ENCODE measurements around the gene ALDH7A1. TPM values are rescaled to one million over a fixed set of nuclear protein-coding genes. Genes with fewer than 3 reads are reported as not detected.

Gene ALDH7A1
- total and polyA plus RNA-seq, 12 donors: 19.5 to 65.7 (median 48.4) TPM

- Histone ChIP-seq H3K27ac (no peak overlapping the region), H3K4me1 (no peaks in the 10 kb centered on the region), H3K27me3 (no peaks in the 10 kb centered on the region), H3K9me3 (no peaks in the 10 kb centered on the region), H3K36me3 (peaks cover 0 to 100% (median 41%) of the 10 kb centered on the region in 9 donors), H3K4me3 (no peak overlapping the region)
- 98% methylated on average over 2 of the region's 2 CpGs for WGBS, 2 donors
- intact Hi-C loops (cut with DNase I): no loop called here
- ATAC-seq (no peak), DNase-seq (no peak)
- no peak for TF ChIP-seq CTCF (IDR thresholded peaks at IDR 0.05)
These were observed 42.4 kb downstream of the ALDH7A1 start for GRCh38 chr5:126552614-126553013.

- no peaks in the 10 kb centered on the region for H3K9me3 ChIP-seq
- DNase-seq (no peak), ATAC-seq (no peak)
- H3K36me3 ChIP-seq: peaks cover 0 to 54% (median 10%) of the 10 kb centered on the region in 9 donors
- 80 to 81% methylated on average over 12 of the region's 12 CpGs for WGBS, 2 donors
- no peak overlapping the region for H3K4me3 ChIP-seq
- H3K27me3 ChIP-seq: no peaks in the 10 kb centered on the region
- peaks cover 0 to 1% (median 0%) of the 10 kb centered on the region in 9 donors for H3K4me1 ChIP-seq
- TF ChIP-seq CTCF (IDR thresholded peaks at IDR 0.05): peak in 8 of 9 donors; percentile 9 to 50 (median 30)
- intact Hi-C loops (cut with DNase I): loop anchor here in 3 of 10 donors (5.0 kb wide), 2 partner anchors 192 to 207 kb away; no protein-coding TSS in a partner anchor
- H3K27ac ChIP-seq: no peak overlapping the region
These were observed 50.8 kb downstream of the ALDH7A1 start for GRCh38 chr5:126544087-126544740.

- no peaks in the 10 kb centered on the region for H3K9me3 ChIP-seq
- H3K27me3 ChIP-seq: no peaks in the 10 kb centered on the region
- H3K4me3 ChIP-seq: no peak overlapping the region
- H3K27ac ChIP-seq: no peak overlapping the region
- TF ChIP-seq CTCF (IDR thresholded peaks at IDR 0.05): no peak
- H3K36me3 ChIP-seq: peaks cover 0 to 49% (median 7%) of the 10 kb centered on the region in 9 donors
- no peak for DNase-seq
- ATAC-seq: no peak
- 95 to 100% methylated on average over 2 of the region's 2 CpGs for WGBS, 2 donors
- intact Hi-C loops (cut with DNase I): loop anchor here in 3 of 10 donors (5.0 kb wide), 2 partner anchors 191 to 206 kb away; no protein-coding TSS in a partner anchor
- peaks cover 0 to 7% (median 4%) of the 10 kb centered on the region in 9 donors for H3K4me1 ChIP-seq
These were observed 51.4 kb downstream of the ALDH7A1 start for GRCh38 chr5:126543660-126544059.

DNA sequence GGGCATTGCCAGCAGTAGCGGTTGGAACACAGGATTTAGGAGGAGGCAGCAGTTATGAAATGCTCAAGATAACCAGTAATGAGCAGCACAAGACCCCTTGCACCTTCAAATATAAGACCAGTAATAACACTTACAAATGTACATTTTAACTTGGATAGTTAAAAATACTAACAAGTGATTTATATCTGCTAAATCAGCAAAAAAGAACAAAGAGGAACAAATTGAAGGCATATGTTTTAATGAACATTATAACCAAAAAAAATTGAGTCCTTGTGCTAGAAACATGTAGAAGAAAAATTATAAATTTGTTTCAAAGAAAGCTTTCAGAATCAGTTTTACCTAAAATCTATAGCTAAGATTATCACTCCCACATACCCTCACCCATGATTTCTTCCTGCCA is 52.0 kb downstream of the ALDH7A1 start:
- Histone ChIP-seq H3K4me3 (no peak overlapping the region), H3K27ac (no peak overlapping the region), H3K36me3 (peaks cover 0 to 42% (median 7%) of the 10 kb centered on the region in 9 donors), H3K9me3 (no peaks in the 10 kb centered on the region), H3K27me3 (no peaks in the 10 kb centered on the region), H3K4me1 (peaks cover 0 to 7% (median 4%) of the 10 kb centered on the region in 9 donors)
- TF ChIP-seq CTCF (IDR thresholded peaks at IDR 0.05): no peak
- WGBS, 2 donors: 94 to 100% methylated on average over 1 of the region's 1 CpG
- ATAC-seq: no peak
- DNase-seq: no peak
- intact Hi-C loops (cut with DNase I): loop anchor here in 3 of 10 donors (5.0 kb wide), 2 partner anchors 191 to 206 kb away; no protein-coding TSS in a partner anchor
